ENCODE results near the gene GJB3.

Gene GJB3

DNA sequence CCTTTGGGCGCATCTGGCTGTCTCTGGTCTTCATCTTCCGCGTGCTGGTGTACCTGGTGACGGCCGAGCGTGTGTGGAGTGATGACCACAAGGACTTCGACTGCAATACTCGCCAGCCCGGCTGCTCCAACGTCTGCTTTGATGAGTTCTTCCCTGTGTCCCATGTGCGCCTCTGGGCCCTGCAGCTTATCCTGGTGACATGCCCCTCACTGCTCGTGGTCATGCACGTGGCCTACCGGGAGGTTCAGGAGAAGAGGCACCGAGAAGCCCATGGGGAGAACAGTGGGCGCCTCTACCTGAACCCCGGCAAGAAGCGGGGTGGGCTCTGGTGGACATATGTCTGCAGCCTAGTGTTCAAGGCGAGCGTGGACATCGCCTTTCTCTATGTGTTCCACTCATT, 23.6 kb upstream of the GJB3 start:
- Histone ChIP-seq H3K4me2 (ENCODE audit: insufficient read depth, low read length) (no peak overlapping the region), H3K36me3 (ENCODE audit: insufficient read depth, low read length) (no peaks in the 10 kb centered on the region), H3K27me3 (ENCODE audit: insufficient read depth, low read length, poor library complexity) (peaks cover 4% of the 10 kb centered on the region), H3K4me1 (ENCODE audit: insufficient read depth, low read length) (no peaks in the 10 kb centered on the region), H3K9me3 (ENCODE audit: insufficient read depth, low read length, severe bottlenecking) (no peaks in the 10 kb centered on the region), H3K4me3 (ENCODE audit: low read depth in 1 of 2, low read length in 2 of 2) (no peak overlapping the region), H3K9ac (ENCODE audit: low read depth, low read length) (no peak overlapping the region), H2AFZ (ENCODE audit: low read depth, low read length) (no peak overlapping the region), H3K79me2 (ENCODE audit: insufficient read depth, low read length) (no peaks in the 10 kb centered on the region), H4K20me1 (ENCODE audit: insufficient read depth, low read length) (no peaks in the 10 kb centered on the region), H3K27ac (ENCODE audit: low read length) (no peak overlapping the region)
- TF ChIP-seq EZH2 (IDR thresholded peaks at IDR 0.05; ENCODE audit: borderline replicate concordance, low read depth, low read length, severe bottlenecking) (no peak), CTCF (IDR thresholded peaks at IDR 0.05; ENCODE audit: borderline replicate concordance, extremely low read depth, low read length, poor library complexity, severe bottlenecking) (no peak)
- no peak for ATAC-seq (ENCODE audit: insufficient read depth, low read depth)
- DNase-seq: no peak

DNA sequence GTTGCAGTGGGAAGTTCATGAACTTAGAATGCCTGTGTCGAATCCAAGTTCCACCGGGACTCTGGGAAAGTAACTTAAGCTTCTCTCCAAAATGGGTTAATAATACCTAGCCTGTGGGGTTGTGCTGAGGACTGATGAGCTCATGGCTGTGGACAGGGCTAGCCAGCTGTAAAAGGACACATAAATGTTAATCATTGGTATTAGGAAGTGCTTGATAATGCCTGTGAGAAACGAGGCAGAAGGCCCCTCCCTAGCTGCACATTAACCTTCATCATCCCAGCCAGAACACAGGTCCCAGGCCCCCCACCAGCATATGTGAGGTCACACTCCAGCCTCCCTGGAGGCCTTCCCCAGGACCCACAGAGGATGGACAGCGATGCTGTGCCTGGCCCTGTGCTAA, 22.3 kb upstream of the GJB3 start:
- Histone ChIP-seq H3K9ac (ENCODE audit: low read depth, low read length) (no peak overlapping the region), H4K20me1 (ENCODE audit: insufficient read depth, low read length) (no peaks in the 10 kb centered on the region), H3K79me2 (ENCODE audit: insufficient read depth, low read length) (no peaks in the 10 kb centered on the region), H3K4me2 (ENCODE audit: insufficient read depth, low read length) (no peak overlapping the region), H3K9me3 (ENCODE audit: insufficient read depth, low read length, severe bottlenecking) (no peaks in the 10 kb centered on the region), H3K4me3 (ENCODE audit: low read depth in 1 of 2, low read length in 2 of 2) (no peak overlapping the region), H3K4me1 (ENCODE audit: insufficient read depth, low read length) (no peaks in the 10 kb centered on the region), H3K27me3 (ENCODE audit: insufficient read depth, low read length, poor library complexity) (no peaks in the 10 kb centered on the region), H3K36me3 (ENCODE audit: insufficient read depth, low read length) (no peaks in the 10 kb centered on the region), H3K27ac (ENCODE audit: low read length) (no peak overlapping the region), H2AFZ (ENCODE audit: low read depth, low read length) (no peak overlapping the region)
- TF ChIP-seq EZH2 (IDR thresholded peaks at IDR 0.05; ENCODE audit: borderline replicate concordance, low read depth, low read length, severe bottlenecking) (no peak), CTCF (IDR thresholded peaks at IDR 0.05; ENCODE audit: borderline replicate concordance, extremely low read depth, low read length, poor library complexity, severe bottlenecking) (no peak)
- DNase-seq (no peak), ATAC-seq (ENCODE audit: insufficient read depth, low read depth) (no peak)

GRCh38 chr1:34759503-34760357, 21.3 kb upstream of the GJB3 start, which contains the start of gene GJB4:
Gene GJB4, plus strand, starts transcription at chr1:34759740. Its CDS starts 1,515 bp downstream, at chr1:34761255.
- Histone ChIP-seq H2AFZ (ENCODE audit: low read depth, low read length) (no peak within 1 kb of the TSS), H3K27me3 (ENCODE audit: insufficient read depth, low read length, poor library complexity) (no peaks in the 10 kb centered on the region), H3K4me2 (ENCODE audit: insufficient read depth, low read length) (no peak within 1 kb of the TSS), H3K4me1 (ENCODE audit: insufficient read depth, low read length) (no peaks in the 10 kb centered on the region), H4K20me1 (ENCODE audit: insufficient read depth, low read length) (no peaks in the 10 kb centered on the region), H3K36me3 (ENCODE audit: insufficient read depth, low read length) (no peaks in the 10 kb centered on the region), H3K9me3 (ENCODE audit: insufficient read depth, low read length, severe bottlenecking) (no peaks in the 10 kb centered on the region), H3K27ac (ENCODE audit: low read length) (no peak within 1 kb of the TSS), H3K4me3 (ENCODE audit: low read depth in 1 of 2, low read length in 2 of 2) (no peak within 1 kb of the TSS), H3K79me2 (ENCODE audit: insufficient read depth, low read length) (no peaks in the 10 kb centered on the region), H3K9ac (ENCODE audit: low read depth, low read length) (no peak within 1 kb of the TSS)
- TF ChIP-seq CTCF (IDR thresholded peaks at IDR 0.05; ENCODE audit: borderline replicate concordance, extremely low read depth, low read length, poor library complexity, severe bottlenecking): no peak
- no peak for TF ChIP-seq EZH2 (IDR thresholded peaks at IDR 0.05; ENCODE audit: borderline replicate concordance, low read depth, low read length, severe bottlenecking)
- no peak for ATAC-seq (ENCODE audit: insufficient read depth, low read depth)
- DNase-seq: no peak

Data from DND-41 (cell line).